ENCODE results near the gene SAMM50. TPM values are rescaled to one million over a fixed set of nuclear protein-coding genes. Genes with fewer than 3 reads are reported as not detected.

The SAMM50 gene
- total and polyA plus RNA-seq, 2 experiments from 2014 or later: 58.6 to 60.3 TPM

DNA sequence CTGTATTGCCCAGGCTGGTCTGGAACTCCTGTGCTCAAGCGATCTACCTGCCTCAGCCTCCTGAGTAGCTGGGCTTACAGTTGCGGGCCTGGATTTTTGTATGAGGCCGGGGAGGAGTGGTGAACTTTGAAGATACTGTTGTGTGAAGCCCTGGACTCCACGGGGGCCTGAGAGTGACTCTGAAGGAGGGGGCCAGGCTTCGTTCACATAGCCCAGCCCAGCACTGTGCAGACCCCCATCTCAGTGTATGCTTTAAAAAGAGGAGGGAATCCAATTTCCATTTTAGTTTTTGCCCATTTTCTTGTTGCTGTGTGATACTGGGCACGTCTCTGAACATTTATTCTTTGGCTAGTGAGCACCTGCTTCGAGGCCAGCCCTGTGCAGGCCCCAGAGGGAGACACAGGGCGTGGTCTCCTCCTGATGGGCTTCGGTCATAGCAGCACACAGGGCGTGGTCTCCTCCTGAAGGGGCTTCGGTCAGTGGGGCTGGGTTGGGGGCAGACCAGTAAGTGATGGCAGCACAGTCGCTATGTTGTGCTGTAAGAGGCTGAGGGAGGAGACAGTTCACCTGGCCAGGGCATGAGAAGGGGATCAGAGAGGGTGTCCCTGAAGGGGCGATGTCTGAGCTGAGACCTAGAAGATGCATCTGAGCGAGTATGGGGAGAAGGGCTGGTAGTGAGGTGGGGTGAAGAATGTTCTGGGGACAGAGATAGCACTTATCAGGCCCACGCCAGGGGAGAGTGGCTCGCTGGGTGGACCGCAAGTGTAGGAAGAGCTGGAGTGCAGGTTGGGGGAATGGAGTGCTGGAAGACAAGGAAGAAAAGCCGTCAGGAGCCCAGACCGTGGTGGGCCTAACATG is 14.0 kb downstream of the SAMM50 start:
- DNase-seq (ENCODE audit: low spot score): no peak
- Histone ChIP-seq H3K79me2 (replicated peaks; ENCODE audit: insufficient read depth) (no peaks in the 10 kb centered on the region), H3K36me3 (ENCODE audit: insufficient read depth) (peaks cover 37% of the 10 kb centered on the region), H3K27ac (ENCODE audit: low read depth) (no peak overlapping the region), H3K9me2 (ENCODE audit: insufficient read depth) (no peaks in the 10 kb centered on the region), H3K27me3 (ENCODE audit: insufficient read depth) (no peaks in the 10 kb centered on the region), H3K4me2 (no peak overlapping the region), H2AFZ (no peak overlapping the region), H3K4me3 (no peak overlapping the region), H4K20me1 (replicated peaks; ENCODE audit: insufficient read depth) (no peaks in the 10 kb centered on the region; the same call in 1 of the 2 replicates), H3F3A (replicated peaks; ENCODE audit: low read depth) (no peaks in the 10 kb centered on the region), H3K4me1 (ENCODE audit: insufficient read depth) (no peaks in the 10 kb centered on the region)
- Mint-ChIP-seq H3K4me3 (no peak overlapping the region), H3K36me3 (ENCODE audit: low read depth) (peaks cover 71% of the 10 kb centered on the region), H3K9me3 (no peaks in the 10 kb centered on the region), H3K27me3 (ENCODE audit: insufficient read depth, low read depth, poor library complexity) (peaks cover 2% of the 10 kb centered on the region), H3K4me1 (no peaks in the 10 kb centered on the region), H3K27ac (no peak overlapping the region)
- ATAC-seq: no peak
- TF ChIP-seq CREB1 (CRISPR knock-in tag; IDR thresholded peaks at IDR 0.05; ENCODE audit: low read depth) (no peak), STAT1 (IDR thresholded peaks at IDR 0.05; ENCODE audit: unreplicated experiment) (no peak), ZNF331 (CRISPR knock-in tag; IDR thresholded peaks at IDR 0.05; ENCODE audit: low read depth) (no peak), POLR2AphosphoS5 (IDR thresholded peaks at IDR 0.05; ENCODE audit: low read depth) (no peak), NANOG (IDR thresholded peaks at IDR 0.05; ENCODE audit: borderline replicate concordance) (no peak), EZH2phosphoT487 (IDR thresholded peaks at IDR 0.05; ENCODE audit: unreplicated experiment) (no peak), JUNB (IDR thresholded peaks at IDR 0.05; ENCODE audit: unreplicated experiment) (no peak), ZNF114 (CRISPR knock-in tag; IDR thresholded peaks at IDR 0.05) (no peak)
- TF ChIP-seq, protein P1, sequence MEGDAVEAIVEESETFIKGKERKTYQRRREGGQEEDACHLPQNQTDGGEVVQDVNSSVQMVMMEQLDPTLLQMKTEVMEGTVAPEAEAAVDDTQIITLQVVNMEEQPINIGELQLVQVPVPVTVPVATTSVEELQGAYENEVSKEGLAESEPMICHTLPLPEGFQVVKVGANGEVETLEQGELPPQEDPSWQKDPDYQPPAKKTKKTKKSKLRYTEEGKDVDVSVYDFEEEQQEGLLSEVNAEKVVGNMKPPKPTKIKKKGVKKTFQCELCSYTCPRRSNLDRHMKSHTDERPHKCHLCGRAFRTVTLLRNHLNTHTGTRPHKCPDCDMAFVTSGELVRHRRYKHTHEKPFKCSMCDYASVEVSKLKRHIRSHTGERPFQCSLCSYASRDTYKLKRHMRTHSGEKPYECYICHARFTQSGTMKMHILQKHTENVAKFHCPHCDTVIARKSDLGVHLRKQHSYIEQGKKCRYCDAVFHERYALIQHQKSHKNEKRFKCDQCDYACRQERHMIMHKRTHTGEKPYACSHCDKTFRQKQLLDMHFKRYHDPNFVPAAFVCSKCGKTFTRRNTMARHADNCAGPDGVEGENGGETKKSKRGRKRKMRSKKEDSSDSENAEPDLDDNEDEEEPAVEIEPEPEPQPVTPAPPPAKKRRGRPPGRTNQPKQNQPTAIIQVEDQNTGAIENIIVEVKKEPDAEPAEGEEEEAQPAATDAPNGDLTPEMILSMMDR (conservative IDR thresholded peaks at IDR 0.05; ENCODE audit: low read depth in 2 of 2): no peak
- TF ChIP-seq, protein P2, sequence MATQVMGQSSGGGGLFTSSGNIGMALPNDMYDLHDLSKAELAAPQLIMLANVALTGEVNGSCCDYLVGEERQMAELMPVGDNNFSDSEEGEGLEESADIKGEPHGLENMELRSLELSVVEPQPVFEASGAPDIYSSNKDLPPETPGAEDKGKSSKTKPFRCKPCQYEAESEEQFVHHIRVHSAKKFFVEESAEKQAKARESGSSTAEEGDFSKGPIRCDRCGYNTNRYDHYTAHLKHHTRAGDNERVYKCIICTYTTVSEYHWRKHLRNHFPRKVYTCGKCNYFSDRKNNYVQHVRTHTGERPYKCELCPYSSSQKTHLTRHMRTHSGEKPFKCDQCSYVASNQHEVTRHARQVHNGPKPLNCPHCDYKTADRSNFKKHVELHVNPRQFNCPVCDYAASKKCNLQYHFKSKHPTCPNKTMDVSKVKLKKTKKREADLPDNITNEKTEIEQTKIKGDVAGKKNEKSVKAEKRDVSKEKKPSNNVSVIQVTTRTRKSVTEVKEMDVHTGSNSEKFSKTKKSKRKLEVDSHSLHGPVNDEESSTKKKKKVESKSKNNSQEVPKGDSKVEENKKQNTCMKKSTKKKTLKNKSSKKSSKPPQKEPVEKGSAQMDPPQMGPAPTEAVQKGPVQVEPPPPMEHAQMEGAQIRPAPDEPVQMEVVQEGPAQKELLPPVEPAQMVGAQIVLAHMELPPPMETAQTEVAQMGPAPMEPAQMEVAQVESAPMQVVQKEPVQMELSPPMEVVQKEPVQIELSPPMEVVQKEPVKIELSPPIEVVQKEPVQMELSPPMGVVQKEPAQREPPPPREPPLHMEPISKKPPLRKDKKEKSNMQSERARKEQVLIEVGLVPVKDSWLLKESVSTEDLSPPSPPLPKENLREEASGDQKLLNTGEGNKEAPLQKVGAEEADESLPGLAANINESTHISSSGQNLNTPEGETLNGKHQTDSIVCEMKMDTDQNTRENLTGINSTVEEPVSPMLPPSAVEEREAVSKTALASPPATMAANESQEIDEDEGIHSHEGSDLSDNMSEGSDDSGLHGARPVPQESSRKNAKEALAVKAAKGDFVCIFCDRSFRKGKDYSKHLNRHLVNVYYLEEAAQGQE (IDR thresholded peaks at IDR 0.05; ENCODE audit: unreplicated experiment): no peak
- TF ChIP-seq, protein P3, sequence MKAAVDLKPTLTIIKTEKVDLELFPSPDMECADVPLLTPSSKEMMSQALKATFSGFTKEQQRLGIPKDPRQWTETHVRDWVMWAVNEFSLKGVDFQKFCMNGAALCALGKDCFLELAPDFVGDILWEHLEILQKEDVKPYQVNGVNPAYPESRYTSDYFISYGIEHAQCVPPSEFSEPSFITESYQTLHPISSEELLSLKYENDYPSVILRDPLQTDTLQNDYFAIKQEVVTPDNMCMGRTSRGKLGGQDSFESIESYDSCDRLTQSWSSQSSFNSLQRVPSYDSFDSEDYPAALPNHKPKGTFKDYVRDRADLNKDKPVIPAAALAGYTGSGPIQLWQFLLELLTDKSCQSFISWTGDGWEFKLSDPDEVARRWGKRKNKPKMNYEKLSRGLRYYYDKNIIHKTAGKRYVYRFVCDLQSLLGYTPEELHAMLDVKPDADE (IDR thresholded peaks at IDR 0.05): no peak
- TF ChIP-seq, protein P4, sequence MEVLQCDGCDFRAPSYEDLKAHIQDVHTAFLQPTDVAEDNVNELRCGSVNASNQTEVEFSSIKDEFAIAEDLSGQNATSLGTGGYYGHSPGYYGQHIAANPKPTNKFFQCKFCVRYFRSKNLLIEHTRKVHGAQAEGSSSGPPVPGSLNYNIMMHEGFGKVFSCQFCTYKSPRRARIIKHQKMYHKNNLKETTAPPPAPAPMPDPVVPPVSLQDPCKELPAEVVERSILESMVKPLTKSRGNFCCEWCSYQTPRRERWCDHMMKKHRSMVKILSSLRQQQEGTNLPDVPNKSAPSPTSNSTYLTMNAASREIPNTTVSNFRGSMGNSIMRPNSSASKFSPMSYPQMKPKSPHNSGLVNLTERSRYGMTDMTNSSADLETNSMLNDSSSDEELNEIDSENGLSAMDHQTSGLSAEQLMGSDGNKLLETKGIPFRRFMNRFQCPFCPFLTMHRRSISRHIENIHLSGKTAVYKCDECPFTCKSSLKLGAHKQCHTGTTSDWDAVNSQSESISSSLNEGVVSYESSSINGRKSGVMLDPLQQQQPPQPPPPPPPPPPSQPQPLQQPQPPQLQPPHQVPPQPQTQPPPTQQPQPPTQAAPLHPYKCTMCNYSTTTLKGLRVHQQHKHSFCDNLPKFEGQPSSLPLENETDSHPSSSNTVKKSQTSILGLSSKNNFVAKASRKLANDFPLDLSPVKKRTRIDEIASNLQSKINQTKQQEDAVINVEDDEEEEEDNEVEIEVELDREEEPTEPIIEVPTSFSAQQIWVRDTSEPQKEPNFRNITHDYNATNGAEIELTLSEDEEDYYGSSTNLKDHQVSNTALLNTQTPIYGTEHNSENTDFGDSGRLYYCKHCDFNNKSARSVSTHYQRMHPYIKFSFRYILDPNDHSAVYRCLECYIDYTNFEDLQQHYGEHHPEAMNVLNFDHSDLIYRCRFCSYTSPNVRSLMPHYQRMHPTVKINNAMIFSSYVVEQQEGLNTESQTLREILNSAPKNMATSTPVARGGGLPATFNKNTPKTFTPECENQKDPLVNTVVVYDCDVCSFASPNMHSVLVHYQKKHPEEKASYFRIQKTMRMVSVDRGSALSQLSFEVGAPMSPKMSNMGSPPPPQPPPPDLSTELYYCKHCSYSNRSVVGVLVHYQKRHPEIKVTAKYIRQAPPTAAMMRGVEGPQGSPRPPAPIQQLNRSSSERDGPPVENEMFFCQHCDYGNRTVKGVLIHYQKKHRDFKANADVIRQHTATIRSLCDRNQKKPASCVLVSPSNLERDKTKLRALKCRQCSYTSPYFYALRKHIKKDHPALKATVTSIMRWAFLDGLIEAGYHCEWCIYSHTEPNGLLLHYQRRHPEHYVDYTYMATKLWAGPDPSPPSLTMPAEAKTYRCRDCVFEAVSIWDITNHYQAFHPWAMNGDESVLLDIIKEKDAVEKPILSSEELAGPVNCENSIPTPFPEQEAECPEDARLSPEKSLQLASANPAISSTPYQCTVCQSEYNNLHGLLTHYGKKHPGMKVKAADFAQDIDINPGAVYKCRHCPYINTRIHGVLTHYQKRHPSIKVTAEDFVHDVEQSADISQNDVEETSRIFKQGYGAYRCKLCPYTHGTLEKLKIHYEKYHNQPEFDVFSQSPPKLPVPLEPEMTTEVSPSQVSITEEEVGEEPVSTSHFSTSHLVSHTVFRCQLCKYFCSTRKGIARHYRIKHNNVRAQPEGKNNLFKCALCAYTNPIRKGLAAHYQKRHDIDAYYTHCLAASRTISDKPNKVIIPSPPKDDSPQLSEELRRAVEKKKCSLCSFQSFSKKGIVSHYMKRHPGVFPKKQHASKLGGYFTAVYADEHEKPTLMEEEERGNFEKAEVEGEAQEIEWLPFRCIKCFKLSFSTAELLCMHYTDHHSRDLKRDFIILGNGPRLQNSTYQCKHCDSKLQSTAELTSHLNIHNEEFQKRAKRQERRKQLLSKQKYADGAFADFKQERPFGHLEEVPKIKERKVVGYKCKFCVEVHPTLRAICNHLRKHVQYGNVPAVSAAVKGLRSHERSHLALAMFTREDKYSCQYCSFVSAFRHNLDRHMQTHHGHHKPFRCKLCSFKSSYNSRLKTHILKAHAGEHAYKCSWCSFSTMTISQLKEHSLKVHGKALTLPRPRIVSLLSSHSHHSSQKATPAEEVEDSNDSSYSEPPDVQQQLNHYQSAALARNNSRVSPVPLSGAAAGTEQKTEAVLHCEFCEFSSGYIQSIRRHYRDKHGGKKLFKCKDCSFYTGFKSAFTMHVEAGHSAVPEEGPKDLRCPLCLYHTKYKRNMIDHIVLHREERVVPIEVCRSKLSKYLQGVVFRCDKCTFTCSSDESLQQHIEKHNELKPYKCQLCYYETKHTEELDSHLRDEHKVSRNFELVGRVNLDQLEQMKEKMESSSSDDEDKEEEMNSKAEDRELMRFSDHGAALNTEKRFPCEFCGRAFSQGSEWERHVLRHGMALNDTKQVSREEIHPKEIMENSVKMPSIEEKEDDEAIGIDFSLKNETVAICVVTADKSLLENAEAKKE (CRISPR knock-in tag; IDR thresholded peaks at IDR 0.05): no peak
